ENCODE data around the gene HMX2. TPM values are rescaled to one million over a fixed set of nuclear protein-coding genes. Genes with fewer than 3 reads are reported as not detected.

Gene HMX2
- total and polyA plus RNA-seq, 2 of the 8 experiments (the other 6 are each of a cell fraction or from before 2014, with no cell fraction given) = 2.0 to 2.7 TPM

DNA sequence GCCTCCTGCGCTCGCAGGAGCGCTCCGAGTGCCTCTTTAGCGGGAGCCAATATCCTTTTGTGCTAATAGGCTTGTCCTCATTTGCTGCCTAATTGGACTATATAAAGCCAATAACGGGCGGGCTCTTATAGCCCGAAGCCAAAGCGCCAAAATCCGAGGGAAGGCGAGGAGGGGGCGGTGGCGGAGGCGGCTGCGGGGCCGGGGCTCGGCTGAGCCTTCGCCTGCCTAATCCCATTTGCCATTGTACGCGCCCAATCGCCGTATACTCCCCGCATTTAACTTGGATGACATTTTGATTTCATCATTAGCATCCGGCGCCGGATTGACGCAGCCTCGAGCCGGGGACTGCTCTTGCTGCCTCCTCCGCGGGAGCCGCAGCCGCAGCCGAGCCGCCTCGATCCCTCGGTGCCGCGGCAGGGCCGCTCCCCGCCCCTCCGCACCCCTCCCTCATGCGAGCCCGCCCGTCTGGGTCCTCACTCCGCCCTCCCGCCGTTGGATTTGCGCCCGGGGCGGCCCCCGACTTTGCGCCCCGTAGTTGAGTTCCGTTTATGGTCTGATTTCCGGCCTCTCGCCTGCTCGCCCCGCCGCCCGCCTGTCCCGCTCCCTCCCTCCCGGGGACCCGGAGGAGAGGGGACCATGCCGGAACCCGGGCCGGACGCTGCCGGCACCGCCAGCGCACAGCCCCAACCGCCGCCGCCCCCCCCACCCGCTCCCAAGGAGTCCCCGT, 12.4 kb upstream of the HMX2 start, which contains the start of gene HMX3:
Gene HMX3 (plus strand): TSS at position 556 of the 727 bp plus-strand sequence. CDS start 81 bp downstream, at position 637.
- CTCF ChIA-PET (ENCODE audit: partially characterized antibody) = interaction anchor here (2.9 to 3.2 kb wide), 3 partner anchors 8 to 18 kb away, joined by 14 to 35 read pairs (median 29); no protein-coding TSS in a partner anchor
- H3K4ac ChIP-seq (replicated peaks; ENCODE audit: insufficient read length, low read depth, low read length) = no peak within 1 kb of the TSS
- DNase-seq (ENCODE audit: low read depth in 1 of 2, low spot score in 2 of 2) = peak in 1 of 2 experiments; percentile 85
- no peak within 1 kb of the TSS; the same call in 1 of the 2 replicates for H2BK20ac ChIP-seq (ENCODE audit: low read length)
- H2AK5ac ChIP-seq (ENCODE audit: low read depth, low read length) = no peak within 1 kb of the TSS
- peak within 1 kb of the TSS; percentile 48 to 95 for H3K4me2 ChIP-seq (ENCODE audit: insufficient read depth in 1 of 2, low read depth in 2 of 2, low read length in 2 of 2)
- H3K9me3 ChIP-seq (ENCODE audit: insufficient read depth in 2 of 2, low read depth in 1 of 2, low read length in 1 of 2) = no peaks in the 10 kb centered on the region
- H3K23ac ChIP-seq (ENCODE audit: insufficient read length) = no peak within 1 kb of the TSS
- H3K14ac ChIP-seq (ENCODE audit: insufficient read length) = no peak within 1 kb of the TSS
- no peaks in the 10 kb centered on the region for H3K79me1 ChIP-seq (ENCODE audit: low read depth, low read length)
- POLR2A ChIA-PET (ENCODE audit: partially characterized antibody) = interaction anchor here (2.7 to 2.8 kb wide), 2 partner anchors 9 to 14 kb away, joined by 31 to 35 read pairs; partner anchors contain the start of gene HMX2
- peaks cover 21% of the 10 kb centered on the region; the same call in 1 of the 2 replicates for H3K23me2 ChIP-seq (ENCODE audit: low read depth, low read length)
- WGBS, 2 experiments (ENCODE audit: extremely low coverage in 1 of 2, insufficient coverage in 1 of 2, insufficient read length in 1 of 2, insufficient replicate concordance in 2 of 2, low coverage in 1 of 2, low lambda C conversion rate in 2 of 2, missing lambda C conversion rate in 1 of 2) = 10% methylated on average over 22 of the region's 76 CpGs; no CpG with 5 or more reads in 1 of the 2 experiments
- no peaks in the 10 kb centered on the region; a peak in 1 of 8 replicates for H3K36me3 ChIP-seq (ENCODE audit: control insufficient read depth in 2 of 4, insufficient read depth in 4 of 4, low read length in 3 of 4)
- peak within 1 kb of the TSS; percentile 8 for H4K91ac ChIP-seq (replicated peaks; ENCODE audit: insufficient read length, low read length)
- H4K8ac ChIP-seq (ENCODE audit: extremely low read depth, insufficient read depth, low read length) = peak within 1 kb of the TSS; percentile 63
- no peak within 1 kb of the TSS for H2AFZ ChIP-seq (ENCODE audit: low read length)
- H3K18ac ChIP-seq (ENCODE audit: extremely low read depth, low read length) = peak within 1 kb of the TSS; percentile 17; the same call in 1 of the 2 replicates
- peaks cover 1 to 12% of the 10 kb centered on the region in 2 experiments for H4K20me1 ChIP-seq (replicated peaks in 1 of 2; ENCODE audit: control insufficient read depth in 1 of 2, insufficient read depth in 2 of 2, low read length in 2 of 2)
- H3K27ac ChIP-seq (ENCODE audit: low read depth, low read length) = no peak within 1 kb of the TSS
- peaks cover 7 to 43% (median 28%) of the 10 kb centered on the region in 4 experiments for H3K4me1 ChIP-seq (replicated peaks in 1 of 4; ENCODE audit: control insufficient read depth in 3 of 4, insufficient read depth in 4 of 4, low read length in 3 of 4)
- H2BK12ac ChIP-seq (ENCODE audit: low read depth, low read length) = peak within 1 kb of the TSS; percentile 94; the same call in 1 of the 2 replicates
- H4K5ac ChIP-seq (ENCODE audit: insufficient read length, low read depth, low read length) = no peak within 1 kb of the TSS
- no peak for FAIRE-seq
- peak within 1 kb of the TSS; percentile 10; the same call in 1 of the 2 replicates for H2BK15ac ChIP-seq (ENCODE audit: low read length)
- H3K4me3 ChIP-seq (ENCODE audit: extremely low read depth in 1 of 4, insufficient read depth in 2 of 4, low read depth in 3 of 4, low read length in 4 of 4) = peak within 1 kb of the TSS; percentile 37 to 59 (median 48)
- H3K79me2 ChIP-seq (ENCODE audit: control insufficient read depth in 1 of 2, insufficient read depth in 2 of 2, low read length in 2 of 2) = no peaks in the 10 kb centered on the region
- no peak within 1 kb of the TSS for H2BK120ac ChIP-seq (replicated peaks; ENCODE audit: low read depth, low read length)
- H2BK5ac ChIP-seq (ENCODE audit: low read depth, low read length) = no peak within 1 kb of the TSS; the same call in 1 of the 2 replicates
- H3K9ac ChIP-seq (replicated peaks in 1 of 4; ENCODE audit: extremely low read depth in 1 of 4, low read depth in 3 of 4, low read length in 3 of 4) = no peak within 1 kb of the TSS
- peaks cover 71 to 99% (median 92%) of the 10 kb centered on the region in 4 experiments for H3K27me3 ChIP-seq (replicated peaks in 1 of 4; ENCODE audit: control insufficient read depth in 3 of 4, extremely low read depth in 1 of 4, insufficient read depth in 3 of 4, low read length in 3 of 4)
- H3K56ac ChIP-seq (replicated peaks; ENCODE audit: insufficient read length, low read depth, low read length) = no peak within 1 kb of the TSS
- TF ChIP-seq CHD1 (IDR thresholded peaks at IDR 0.05; ENCODE audit: low read depth, low read length) (no peak), EGR1 (IDR thresholded peaks at IDR 0.05; ENCODE audit: borderline replicate concordance, low read depth, low read length) (peak; percentile 61; the same call in 1 of the 2 replicates), GTF2F1 (IDR thresholded peaks at IDR 0.05; ENCODE audit: borderline replicate concordance, low read depth, low read length) (no peak), RBBP5 (IDR thresholded peaks at IDR 0.05; ENCODE audit: borderline replicate concordance, low read depth, low read length) (peak; percentile 43; the same call in 1 of the 2 replicates), MAFK (IDR thresholded peaks at IDR 0.05; ENCODE audit: low read depth, low read length) (no peak), EP300 (IDR thresholded peaks at IDR 0.05; ENCODE audit: borderline replicate concordance in 1 of 2, low read depth in 2 of 2, low read length in 2 of 2) (no peak), KDM4A (IDR thresholded peaks at IDR 0.05; ENCODE audit: low read depth, low read length, severe bottlenecking) (peak; percentile 2), ASH2L (IDR thresholded peaks at IDR 0.05; ENCODE audit: low read length) (peak; percentile 20), JUND (IDR thresholded peaks at IDR 0.05; ENCODE audit: low read length) (no peak), HDAC2 (IDR thresholded peaks at IDR 0.05; ENCODE audit: borderline replicate concordance in 1 of 2, low read depth in 2 of 2, low read length in 2 of 2) (peak in 1 of 2 experiments; percentile 56; a peak in 1 of 4 replicates), BCL11A (IDR thresholded peaks at IDR 0.05; ENCODE audit: low read depth in 2 of 2, low read length in 2 of 2) (no peak)
